NCI-H2171 (cell line): ENCODE data around the gene MET.

Source experiments
- DNase-seq: peaks from one replicate; lab custom pipeline; 2025; lab: John Stamatoyannopoulos, UW

Gene MET

GRCh38 chr7:116665332-116665996 lies 6.5 kb upstream of the MET start:
- no peak for DNase-seq

DNA sequence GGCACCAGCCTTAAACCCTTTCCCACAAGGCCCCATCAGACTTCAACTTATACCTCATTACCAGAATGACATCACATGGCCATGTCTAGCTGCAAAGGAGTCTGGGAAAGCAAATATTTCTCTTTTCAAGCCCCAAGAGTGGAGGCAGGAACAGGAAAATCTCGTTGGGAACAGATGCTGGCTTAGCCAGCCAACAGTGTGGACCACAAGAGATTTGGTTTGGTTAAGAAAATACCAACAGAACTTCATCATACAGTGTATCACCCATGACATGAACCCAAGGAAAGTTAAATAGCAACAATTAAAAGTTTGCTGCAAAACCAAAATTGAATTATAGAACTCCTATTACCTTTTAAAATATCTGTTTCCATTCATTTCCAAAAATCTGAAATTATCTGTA lies 2.2 kb upstream of the MET start:
- DNase-seq: no peak

- no peak for DNase-seq
Observed at GRCh38 chr7:116670409-116671015, 1.5 kb upstream of the MET start.

GRCh38 chr7:116671111-116671510 lies 885 bp upstream of the MET start:
- DNase-seq: no peak

- DNase-seq: no peak
Observed at GRCh38 chr7:116672596-116673456, 830 bp downstream of the MET start.

GRCh38 chr7:116673457-116673865 lies 1.5 kb downstream of the MET start:
- DNase-seq: no peak

DNA sequence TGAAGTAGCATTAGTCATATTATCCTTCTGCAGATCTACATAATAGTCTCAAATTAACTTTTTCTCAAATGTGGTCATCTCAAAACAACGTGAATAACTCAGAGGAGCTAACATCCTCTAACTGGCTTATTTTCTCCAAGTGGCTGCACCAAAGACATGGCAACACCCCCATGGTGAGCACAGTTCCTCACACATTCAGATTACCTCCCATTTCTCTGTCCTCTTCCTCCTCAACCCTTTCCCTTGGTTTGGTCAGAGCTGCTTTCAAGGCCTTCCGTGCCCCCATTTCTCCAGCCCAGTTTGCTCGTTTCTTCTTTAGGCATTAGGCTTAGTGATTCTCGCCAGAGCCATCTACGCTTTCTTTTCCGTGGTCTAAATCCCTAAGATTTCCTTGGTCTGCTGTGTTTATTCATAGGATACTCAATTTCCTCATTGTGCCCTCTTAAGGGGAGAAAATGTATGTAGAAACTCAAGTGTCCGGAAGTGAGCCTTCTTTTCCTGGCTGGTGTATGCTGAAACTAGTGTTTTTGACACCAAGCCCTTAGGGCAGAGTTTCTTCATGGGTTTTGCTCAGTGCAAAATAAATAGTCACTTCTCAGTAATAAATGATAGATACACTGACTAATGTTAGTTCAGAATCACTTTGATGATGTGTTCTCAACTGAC lies 2.6 kb downstream of the MET start:
- DNase-seq: no peak

DNA sequence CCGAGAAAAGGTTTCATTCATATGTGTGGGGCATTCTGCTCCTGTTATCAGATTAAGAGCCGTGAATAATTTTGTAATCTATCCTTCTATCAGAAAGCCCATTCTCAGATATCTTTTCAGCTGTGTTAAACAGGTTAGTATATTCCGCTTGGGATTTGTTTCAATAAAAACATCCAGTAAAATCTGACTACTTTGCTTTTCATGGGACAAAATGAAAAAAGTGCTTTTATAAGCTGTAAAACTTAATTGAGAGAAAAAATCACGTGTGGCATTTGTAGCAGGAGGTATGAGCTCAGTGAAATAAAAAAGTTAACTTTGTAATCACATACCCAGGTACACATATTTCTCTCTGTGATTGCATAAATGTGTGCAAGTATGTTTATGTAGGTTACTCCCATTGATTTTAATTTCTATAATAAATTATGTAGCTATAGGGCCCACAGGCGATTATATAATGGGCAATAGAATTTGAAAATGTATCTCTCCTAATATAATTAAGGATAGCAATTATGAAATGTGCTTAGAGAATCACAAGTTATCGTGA lies 3.9 kb downstream of the MET start:
- DNase-seq: no peak

GRCh38 chr7:116678780-116679179 lies 6.8 kb downstream of the MET start:
- DNase-seq: no peak

GRCh38 chr7:116679500-116679899 lies 7.5 kb downstream of the MET start:
- no peak for DNase-seq

- DNase-seq: no peak
Observed at GRCh38 chr7:116683786-116684185, 11.8 kb downstream of the MET start.

- DNase-seq: no peak
Observed at GRCh38 chr7:116686033-116686432, 14.0 kb downstream of the MET start.

DNA sequence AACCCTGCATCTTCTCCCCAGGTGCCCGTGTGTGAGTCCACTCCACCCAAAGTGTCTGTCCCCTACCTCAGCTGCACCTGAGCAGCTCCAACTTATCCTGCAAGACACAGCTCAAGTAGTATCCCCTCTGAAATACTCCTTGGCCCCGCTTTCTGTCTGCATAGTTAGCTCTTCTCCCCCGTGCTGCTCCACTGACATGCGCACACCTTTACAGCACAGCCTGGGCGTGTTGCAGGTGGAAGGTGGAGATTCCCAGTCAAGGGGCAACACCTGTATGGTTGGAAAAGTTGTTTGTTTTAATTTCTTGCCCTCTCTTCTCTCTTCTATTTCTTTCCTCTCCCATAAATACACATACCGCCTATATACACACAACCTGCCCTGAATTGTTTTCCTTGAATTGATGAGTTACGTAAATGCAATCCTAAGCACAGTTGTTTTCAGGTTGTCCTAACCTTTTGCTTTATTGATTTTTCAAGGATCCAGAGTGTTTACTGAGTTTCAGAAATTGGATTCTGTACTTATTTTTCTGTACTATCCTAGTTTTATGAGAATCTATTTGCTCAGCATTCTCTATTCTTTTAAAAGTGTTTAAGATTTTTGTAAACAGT lies 14.9 kb downstream of the MET start:
- no peak for DNase-seq

- no peak for DNase-seq
Observed at GRCh38 chr7:116687801-116688201, 15.8 kb downstream of the MET start.

- no peak for DNase-seq
Observed at GRCh38 chr7:116689790-116690259, 17.8 kb downstream of the MET start.

- DNase-seq: no peak
Observed at GRCh38 chr7:116691664-116692063, 19.7 kb downstream of the MET start.

GRCh38 chr7:116692401-116693308 lies 20.7 kb downstream of the MET start:
- no peak for DNase-seq

DNA sequence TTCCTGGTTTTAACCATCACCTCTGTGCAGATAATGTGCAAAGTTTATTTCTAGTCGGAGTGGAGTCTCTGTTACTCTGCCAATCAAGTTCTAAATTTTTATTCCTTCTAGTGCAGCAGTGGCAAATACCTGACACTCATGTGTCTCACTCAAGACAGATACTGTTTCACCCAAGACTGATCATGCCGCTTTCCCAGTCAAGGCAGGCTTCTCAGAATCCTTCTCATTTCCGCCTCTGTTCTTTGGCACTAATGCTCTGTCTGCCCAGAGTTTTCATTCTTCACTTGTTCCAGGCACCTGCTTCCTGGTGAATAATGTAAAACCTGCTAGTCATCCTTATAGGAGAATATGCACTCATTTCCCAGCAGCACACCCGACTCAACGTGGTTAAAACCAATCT lies 24.7 kb downstream of the MET start:
- DNase-seq: no peak

DNA sequence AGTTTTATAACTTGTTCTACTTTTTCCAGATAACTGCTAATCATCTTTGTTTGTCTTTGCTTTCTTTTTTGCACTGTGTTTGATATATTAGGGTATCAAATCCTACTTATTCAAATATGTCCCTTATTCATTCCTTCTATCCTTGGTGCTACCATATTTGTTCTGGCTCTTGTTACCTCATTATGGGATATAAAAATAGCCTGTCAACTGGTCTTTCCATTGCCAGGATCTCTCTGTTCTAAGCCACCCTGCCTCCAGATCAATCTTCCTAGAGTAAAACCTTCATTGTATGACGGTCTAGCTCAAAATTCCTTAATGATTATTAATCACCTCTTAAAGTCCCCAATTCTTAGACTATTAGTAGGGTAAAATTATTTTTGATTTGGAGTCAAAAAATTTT lies 25.2 kb downstream of the MET start:
- no peak for DNase-seq

- DNase-seq: no peak
Observed at GRCh38 chr7:116697761-116698160, 25.8 kb downstream of the MET start.

GRCh38 chr7:116698396-116698795 lies 26.4 kb downstream of the MET start:
- no peak for DNase-seq
